NCI-H345 (cell line): ENCODE measurements around the gene DPY19L3.
"Not testable (repeated sequence)": the region's sequence is repeated elsewhere in the genome, so short reads cannot be mapped to it uniquely, and the experiment has no call there.

ENCODE experiments used
- DNase-seq: peaks from one replicate; lab custom pipeline; 2025; lab: John Stamatoyannopoulos, UW

DPY19L3 gene

GRCh38 chr19:32405431-32406160 is at the start of gene DPY19L3:
Gene DPY19L3, plus strand, starts transcription at chr19:32405770. Its CDS starts 2,484 bp downstream, at chr19:32408254.
- peak; percentile 99 for DNase-seq

- no peak for DNase-seq
Observed at GRCh38 chr19:32357720-32358119, 47.9 kb upstream of the DPY19L3 start.

- DNase-seq, result no peak
Observed at GRCh38 chr19:32358321-32358720, 47.2 kb upstream of the DPY19L3 start.

GRCh38 chr19:32359581-32359980 is 46.0 kb upstream of the DPY19L3 start:
- no peak for DNase-seq

GRCh38 chr19:32361574-32362317 is 43.8 kb upstream of the DPY19L3 start:
- DNase-seq, result no peak

- DNase-seq, result no peak
Observed at GRCh38 chr19:32362318-32362691, 43.3 kb upstream of the DPY19L3 start.

GRCh38 chr19:32363175-32363574 is 42.4 kb upstream of the DPY19L3 start:
- DNase-seq, result no peak

GRCh38 chr19:32363632-32364031 is 41.9 kb upstream of the DPY19L3 start:
- no peak for DNase-seq

- no peak for DNase-seq
Observed at GRCh38 chr19:32364040-32364439, 41.5 kb upstream of the DPY19L3 start.

- no peak for DNase-seq
Observed at GRCh38 chr19:32367063-32367462, 38.5 kb upstream of the DPY19L3 start.

- DNase-seq, result no peak
Observed at GRCh38 chr19:32367948-32368536, 37.5 kb upstream of the DPY19L3 start.

GRCh38 chr19:32368787-32369186 is 36.8 kb upstream of the DPY19L3 start:
- no peak for DNase-seq

GRCh38 chr19:32372726-32373517 is 32.6 kb upstream of the DPY19L3 start:
- no peak for DNase-seq

GRCh38 chr19:32373585-32374295 is 31.8 kb upstream of the DPY19L3 start:
- DNase-seq, result peak; percentile 93

- DNase-seq, result not testable (repeated sequence)
Observed at GRCh38 chr19:32374362-32374761, 31.2 kb upstream of the DPY19L3 start.

GRCh38 chr19:32377088-32377487 is 28.5 kb upstream of the DPY19L3 start:
- not testable (repeated sequence) for DNase-seq

- DNase-seq, result no peak
Observed at GRCh38 chr19:32380269-32380668, 25.3 kb upstream of the DPY19L3 start.

- no peak for DNase-seq
Observed at GRCh38 chr19:32387701-32388392, 17.7 kb upstream of the DPY19L3 start.

- DNase-seq, result no peak
Observed at GRCh38 chr19:32388393-32388855, 17.1 kb upstream of the DPY19L3 start.

GRCh38 chr19:32392901-32393300 is 12.7 kb upstream of the DPY19L3 start:
- DNase-seq, result no peak
